DMS 273 (cell line): ENCODE data around the gene TEX14.

Experiments used
- DNase-seq: peaks from one replicate; lab custom pipeline; 2025; ENCODE audit not compliant: unreplicated experiment; lab: John Stamatoyannopoulos, UW

Gene TEX14, protein sequence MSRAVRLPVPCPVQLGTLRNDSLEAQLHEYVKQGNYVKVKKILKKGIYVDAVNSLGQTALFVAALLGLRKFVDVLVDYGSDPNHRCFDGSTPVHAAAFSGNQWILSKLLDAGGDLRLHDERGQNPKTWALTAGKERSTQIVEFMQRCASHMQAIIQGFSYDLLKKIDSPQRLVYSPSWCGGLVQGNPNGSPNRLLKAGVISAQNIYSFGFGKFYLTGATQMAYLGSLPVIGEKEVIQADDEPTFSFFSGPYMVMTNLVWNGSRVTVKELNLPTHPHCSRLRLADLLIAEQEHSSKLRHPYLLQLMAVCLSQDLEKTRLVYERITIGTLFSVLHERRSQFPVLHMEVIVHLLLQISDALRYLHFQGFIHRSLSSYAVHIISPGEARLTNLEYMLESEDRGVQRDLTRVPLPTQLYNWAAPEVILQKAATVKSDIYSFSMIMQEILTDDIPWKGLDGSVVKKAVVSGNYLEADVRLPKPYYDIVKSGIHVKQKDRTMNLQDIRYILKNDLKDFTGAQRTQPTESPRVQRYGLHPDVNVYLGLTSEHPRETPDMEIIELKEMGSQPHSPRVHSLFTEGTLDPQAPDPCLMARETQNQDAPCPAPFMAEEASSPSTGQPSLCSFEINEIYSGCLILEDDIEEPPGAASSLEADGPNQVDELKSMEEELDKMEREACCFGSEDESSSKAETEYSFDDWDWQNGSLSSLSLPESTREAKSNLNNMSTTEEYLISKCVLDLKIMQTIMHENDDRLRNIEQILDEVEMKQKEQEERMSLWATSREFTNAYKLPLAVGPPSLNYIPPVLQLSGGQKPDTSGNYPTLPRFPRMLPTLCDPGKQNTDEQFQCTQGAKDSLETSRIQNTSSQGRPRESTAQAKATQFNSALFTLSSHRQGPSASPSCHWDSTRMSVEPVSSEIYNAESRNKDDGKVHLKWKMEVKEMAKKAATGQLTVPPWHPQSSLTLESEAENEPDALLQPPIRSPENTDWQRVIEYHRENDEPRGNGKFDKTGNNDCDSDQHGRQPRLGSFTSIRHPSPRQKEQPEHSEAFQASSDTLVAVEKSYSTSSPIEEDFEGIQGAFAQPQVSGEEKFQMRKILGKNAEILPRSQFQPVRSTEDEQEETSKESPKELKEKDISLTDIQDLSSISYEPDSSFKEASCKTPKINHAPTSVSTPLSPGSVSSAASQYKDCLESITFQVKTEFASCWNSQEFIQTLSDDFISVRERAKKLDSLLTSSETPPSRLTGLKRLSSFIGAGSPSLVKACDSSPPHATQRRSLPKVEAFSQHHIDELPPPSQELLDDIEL (N-terminal part only)

GRCh38 chr17:58691701-58692238 lies at the start of gene TEX14:
TSS of gene TEX14 (minus strand) at chr17:58692045. CDS start at chr17:58652001, 40,044 bp downstream.
- no peak for DNase-seq

DNA sequence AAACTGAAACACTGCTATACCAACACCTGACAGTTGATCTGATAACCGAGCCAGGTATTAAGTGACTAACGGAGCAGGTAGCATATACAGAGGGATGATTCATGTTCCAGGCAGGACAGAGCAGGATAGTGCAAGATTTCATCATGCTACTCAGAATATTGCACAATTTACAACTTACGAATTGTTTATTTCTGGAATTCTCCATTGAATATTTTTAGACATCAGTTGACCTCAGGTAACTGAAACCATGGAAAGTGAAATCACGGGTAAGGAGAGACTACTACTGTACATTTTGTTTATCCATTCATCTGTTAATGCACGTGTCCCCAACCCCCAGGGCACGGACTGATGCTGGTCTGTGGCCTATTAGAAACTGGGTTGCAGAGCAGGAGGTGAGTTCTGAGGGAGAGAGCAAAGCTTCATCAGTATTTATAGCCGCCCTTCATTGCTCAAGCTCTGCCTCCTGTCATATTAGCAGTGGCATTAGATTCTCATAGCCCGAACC lies 49.3 kb upstream of the TEX14 start:
- no peak for DNase-seq

DNA sequence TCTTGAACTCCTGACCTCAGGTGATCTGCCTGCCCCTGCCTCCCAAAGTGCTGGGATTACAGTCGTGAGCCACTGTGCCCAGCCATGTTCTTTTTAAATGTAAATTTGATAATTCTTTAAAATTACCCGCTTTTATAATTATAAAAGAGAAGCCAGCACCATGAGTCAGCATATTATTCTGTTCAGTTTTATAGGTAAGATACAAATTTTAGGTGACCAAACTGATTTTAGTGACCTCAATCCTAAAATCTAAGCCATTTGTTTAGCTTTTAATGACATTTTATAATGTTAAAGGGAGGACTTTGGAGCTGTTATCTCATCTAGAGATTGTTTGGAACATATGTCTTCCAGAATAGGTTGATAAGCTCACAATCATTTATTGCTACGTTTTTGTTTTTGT lies 43.0 kb upstream of the TEX14 start:
- DNase-seq: no peak

GRCh38 chr17:58734040-58734439 lies 42.2 kb upstream of the TEX14 start:
- no peak for DNase-seq

DNA sequence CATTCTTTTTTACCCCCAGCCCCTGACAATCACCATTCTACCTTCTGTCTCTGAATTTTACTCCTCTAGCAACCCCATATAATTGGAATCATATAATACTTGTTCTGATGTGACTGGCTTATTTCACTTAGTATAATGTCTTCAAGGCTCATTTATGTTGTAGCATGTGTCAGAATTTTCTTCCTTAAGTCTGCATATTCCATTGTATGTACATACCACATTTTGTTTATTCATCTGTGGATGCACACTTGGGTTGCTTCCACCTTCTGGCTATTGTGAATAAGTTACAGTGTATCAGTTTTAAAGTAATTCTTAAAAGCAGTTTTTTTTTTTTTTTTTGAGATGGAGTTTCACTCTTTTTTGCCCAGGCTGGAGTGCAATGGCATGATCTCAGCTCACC lies 39.1 kb upstream of the TEX14 start:
- DNase-seq: no peak

- DNase-seq: peak; percentile 7
Measured at GRCh38 chr17:58728798-58729197, 37.0 kb upstream of the TEX14 start.

DNA sequence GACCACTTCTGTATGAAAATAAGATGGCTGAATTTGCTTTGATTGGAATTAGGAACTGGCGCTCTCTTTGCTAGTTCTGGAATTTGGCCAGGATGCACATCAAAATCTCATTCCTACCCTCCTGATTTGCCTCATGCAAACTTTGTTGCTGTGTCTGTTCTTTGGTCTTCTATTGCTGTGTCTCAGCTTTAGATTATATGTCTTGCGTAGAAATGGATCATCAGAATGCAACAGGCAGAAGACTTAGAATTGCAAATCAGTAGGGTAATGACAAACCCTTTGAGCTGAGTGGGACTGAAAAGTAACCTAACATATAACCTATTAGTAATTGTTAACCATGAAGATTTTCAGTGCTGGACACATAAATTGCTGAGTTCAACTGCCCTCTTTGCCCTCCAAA lies 30.9 kb upstream of the TEX14 start:
- no peak for DNase-seq

DNA sequence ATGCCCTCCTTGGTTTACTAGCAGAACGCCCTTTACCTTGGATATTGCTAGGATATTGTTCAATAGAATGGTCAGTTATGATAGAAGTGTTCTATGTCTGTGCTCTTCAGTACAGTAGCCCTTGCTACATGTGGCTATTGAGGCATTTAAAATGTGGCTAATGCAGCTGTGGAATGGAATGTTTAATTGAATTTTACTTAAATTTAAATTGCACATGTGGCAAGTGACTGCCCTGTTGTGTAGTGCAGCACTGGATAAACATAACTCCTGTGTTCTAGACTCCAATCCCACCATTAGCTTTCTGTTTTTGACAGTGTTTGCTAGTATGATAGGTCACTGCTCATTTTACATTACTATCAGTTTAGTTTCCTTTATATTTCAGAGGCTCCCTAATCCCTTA lies 30.4 kb upstream of the TEX14 start:
- no peak for DNase-seq

DNA sequence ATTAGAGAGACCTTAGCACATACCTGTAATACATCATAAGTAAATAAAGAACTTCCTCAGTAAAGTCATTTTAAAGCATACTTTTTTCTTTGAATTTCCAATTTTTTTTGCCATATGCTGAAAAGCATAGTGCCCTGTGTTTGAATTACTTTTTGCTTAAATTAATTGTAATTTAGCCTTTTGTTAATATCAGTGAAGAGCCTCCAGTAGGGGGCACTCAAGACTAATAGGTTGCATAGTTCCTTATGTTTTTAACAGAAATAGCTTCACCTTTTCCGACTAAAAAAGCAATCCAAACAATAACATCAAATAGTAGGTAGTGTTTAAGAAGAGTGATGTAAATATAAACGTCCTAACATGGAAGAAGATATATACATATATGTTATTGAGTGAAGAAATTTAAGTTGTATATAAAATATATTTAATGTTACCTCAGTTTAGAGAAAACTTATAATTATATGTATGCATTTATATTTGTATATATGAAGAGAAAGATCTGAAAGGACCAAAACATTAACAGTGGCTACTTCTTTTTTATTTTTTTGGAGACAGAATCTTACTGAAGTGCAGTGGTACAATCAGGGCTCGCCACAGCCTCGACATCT lies 19.2 kb upstream of the TEX14 start:
- peak; percentile 83 for DNase-seq

- DNase-seq: no peak
Measured at GRCh38 chr17:58706351-58707140, 14.7 kb upstream of the TEX14 start.

- no peak for DNase-seq
Measured at GRCh38 chr17:58703916-58704286, 12.1 kb upstream of the TEX14 start.

DNA sequence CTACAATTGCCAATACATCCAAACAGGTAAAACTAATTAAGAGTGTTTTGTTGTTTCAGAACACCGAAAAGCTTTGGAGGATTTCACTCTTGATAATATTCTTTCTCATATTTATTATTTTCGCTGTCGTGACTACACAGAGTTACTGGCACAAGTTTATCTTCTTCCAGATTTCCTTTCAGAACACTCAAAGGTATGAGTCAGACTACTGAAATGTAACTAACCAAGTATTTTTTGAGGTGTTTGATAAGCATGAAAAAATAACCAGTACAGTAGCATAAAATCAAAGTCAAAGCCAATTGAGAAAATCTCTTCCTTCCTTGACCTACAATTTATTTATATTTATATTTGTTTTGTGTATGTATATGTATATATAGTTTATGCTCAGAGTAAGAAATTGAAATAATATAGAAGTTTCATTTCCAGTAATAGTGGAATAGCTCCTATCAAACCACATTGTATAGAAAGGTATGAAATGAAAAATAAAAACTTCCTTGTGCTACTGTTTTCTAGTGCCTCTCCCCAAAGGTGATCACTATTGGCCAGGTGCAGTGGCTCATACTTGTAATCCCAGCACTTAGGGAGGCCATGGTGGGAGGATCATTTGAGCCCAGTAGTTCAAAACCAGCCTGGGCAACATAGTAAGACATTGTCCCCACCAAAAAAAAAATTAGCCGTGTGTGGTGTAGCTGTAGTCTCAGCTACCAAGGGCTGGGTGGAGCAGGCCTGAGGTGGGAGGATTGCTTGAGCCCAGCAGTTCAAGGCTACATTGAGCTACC lies 11.5 kb upstream of the TEX14 start:
- no peak for DNase-seq

GRCh38 chr17:58702708-58703107 lies 10.9 kb upstream of the TEX14 start:
- no peak for DNase-seq

DNA sequence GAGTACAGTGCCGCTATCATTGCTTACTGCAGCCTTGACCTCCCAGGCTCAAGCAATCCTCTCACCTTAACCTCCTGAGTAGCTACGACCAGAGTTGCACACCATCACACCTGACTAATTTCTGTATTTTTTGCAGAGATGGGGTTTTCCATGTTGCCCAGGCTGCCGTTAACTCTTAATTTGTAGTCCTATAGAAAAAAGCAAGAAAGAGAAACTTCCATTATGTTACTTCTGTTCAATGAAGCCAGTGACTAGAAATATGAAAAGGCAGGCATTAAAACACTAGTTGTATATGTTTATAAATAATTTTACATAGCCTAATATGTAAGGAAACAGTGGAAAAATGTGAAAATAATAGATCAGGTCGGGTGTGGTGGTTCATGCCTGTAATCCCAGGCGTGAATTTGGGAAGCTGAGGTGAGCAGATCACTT lies 10.2 kb upstream of the TEX14 start:
- no peak for DNase-seq

DNA sequence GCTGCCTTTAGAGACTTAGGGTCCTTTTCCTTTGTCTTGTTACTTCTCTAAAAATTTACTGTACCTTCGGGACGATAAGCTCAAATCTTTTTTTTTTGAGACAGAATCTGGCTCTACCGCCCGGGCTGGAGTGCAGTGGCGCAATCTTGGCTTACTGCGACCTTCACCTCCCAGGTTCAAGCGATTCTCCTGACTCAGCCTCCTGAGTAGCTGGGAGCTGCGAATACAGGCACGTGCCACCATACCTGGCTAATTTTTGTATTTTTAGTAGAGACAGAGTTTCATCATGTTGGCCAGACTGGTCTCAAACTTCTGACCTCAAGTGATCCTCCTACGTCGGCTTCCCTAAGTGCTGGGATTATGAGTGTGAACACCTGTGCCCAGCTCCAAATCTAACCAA lies 7.9 kb upstream of the TEX14 start:
- no peak for DNase-seq

DNA sequence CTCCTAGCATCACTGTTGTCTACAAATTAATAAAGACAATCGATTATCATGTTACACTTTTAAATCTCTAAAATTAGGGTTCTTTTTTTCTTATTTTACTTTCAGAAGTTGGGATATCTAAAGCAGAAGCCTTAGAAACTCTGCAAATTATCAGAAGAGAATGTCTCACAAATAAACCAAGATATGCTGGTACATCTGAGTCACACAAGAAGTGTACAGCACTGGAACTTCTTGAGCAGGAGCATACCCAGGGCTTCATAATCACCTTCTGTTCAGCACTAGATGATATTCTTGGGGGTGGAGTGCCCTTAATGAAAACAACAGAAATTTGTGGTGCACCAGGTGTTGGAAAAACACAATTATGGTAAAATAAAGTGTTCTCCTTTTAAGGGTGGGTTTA lies 3.0 kb upstream of the TEX14 start:
- DNase-seq: no peak

DNA sequence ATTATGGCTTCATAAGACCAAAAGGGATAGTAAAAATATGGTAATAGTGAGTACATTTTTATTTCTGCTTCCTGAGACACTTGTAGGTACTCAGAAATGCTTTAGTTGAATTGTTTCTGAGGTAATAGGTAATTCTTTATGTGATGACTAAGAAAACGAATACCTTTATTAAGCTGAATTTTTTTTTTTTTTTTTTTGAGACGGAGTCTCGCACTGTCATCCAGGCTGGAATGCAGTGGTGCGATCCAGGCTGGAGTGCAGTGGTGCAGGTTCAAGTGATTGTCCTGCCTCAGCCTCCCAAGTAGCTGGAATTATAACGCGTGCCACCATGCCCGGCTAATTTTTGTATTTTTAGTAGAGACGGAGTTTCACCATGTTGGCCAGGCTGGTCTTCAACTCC lies 2.5 kb upstream of the TEX14 start:
- no peak for DNase-seq

GRCh38 chr17:58693751-58694150 lies 1.9 kb upstream of the TEX14 start:
- no peak for DNase-seq

- peak; percentile 19 for DNase-seq
Measured at GRCh38 chr17:58693208-58693607, 1.4 kb upstream of the TEX14 start.
